Measurements from ENCODE around the gene CT45A7.
"Not testable (repeated sequence)": the region's sequence is repeated elsewhere in the genome, so short reads cannot be mapped to it uniquely, and the experiment has no call there.

CT45A7 gene

GRCh38 chrX:135837180-135837579 lies at the start of gene CT45A7:
TSS of gene CT45A7 (minus strand) at chrX:135837280. CDS start at chrX:135833533, 3,747 bp downstream.
- not testable (repeated sequence) for DNase-seq (ENCODE audit: low read depth)

GRCh38 chrX:135882741-135883140 lies 45.7 kb upstream of the CT45A7 start:
- DNase-seq (ENCODE audit: low read depth): not testable (repeated sequence)

- not testable (repeated sequence) for DNase-seq (ENCODE audit: low read depth)
These were observed 34.6 kb upstream of the CT45A7 start, which contains the start of gene CT45A9 for GRCh38 chrX:135871712-135872111. TSS of gene CT45A9 (minus strand) at chrX:135871812. CDS start at chrX:135868061, 3,751 bp downstream.

GRCh38 chrX:135854438-135854837 lies 17.4 kb upstream of the CT45A7 start, which contains the start of gene CT45A8:
TSS of gene CT45A8 (minus strand) at chrX:135854538. CDS start at chrX:135850783, 3,755 bp downstream.
- DNase-seq (ENCODE audit: low read depth): not testable (repeated sequence)

GRCh38 chrX:135819912-135820311 lies 17.2 kb downstream of the CT45A7 start, which contains the start of gene CT45A2:
TSS of gene CT45A2 (minus strand) at chrX:135820012. CDS start at chrX:135816265, 3,747 bp downstream.
- DNase-seq (ENCODE audit: low read depth): not testable (repeated sequence)

- DNase-seq (ENCODE audit: low read depth): not testable (repeated sequence)
These were observed 34.4 kb downstream of the CT45A7 start, which contains the start of gene CT45A6 for GRCh38 chrX:135802687-135803086. TSS of gene CT45A6 (minus strand) at chrX:135802787. CDS start at chrX:135798993, 3,794 bp downstream.

GRCh38 chrX:135785403-135785802 lies 51.7 kb downstream of the CT45A7 start, which contains the start of gene CT45A5:
TSS of gene CT45A5 (minus strand) at chrX:135785503. CDS start at chrX:135781729, 3,774 bp downstream.
- DNase-seq (ENCODE audit: low read depth): not testable (repeated sequence)
